NCI-H187 treated with DMSO at 0.1 percent for 48 hours (cell line): ENCODE measurements around the gene GCH1.

Experiments
- DNase-seq: peaks from one replicate; lab custom pipeline; 2025; lab: John Stamatoyannopoulos, UW

The GCH1 gene

GRCh38 chr14:54797556-54797955 is 105.1 kb downstream of the GCH1 start:
- DNase-seq: no peak

GRCh38 chr14:54796961-54797360 is 105.7 kb downstream of the GCH1 start:
- DNase-seq: no peak

- DNase-seq: no peak
Measured at GRCh38 chr14:54794796-54795195, 107.8 kb downstream of the GCH1 start.

- no peak for DNase-seq
Measured at GRCh38 chr14:54794159-54794558, 108.5 kb downstream of the GCH1 start.

- DNase-seq: no peak
Measured at GRCh38 chr14:54792288-54792687, 110.3 kb downstream of the GCH1 start.
